Endothelial cell of umbilical vein (primary cell): Measurements from ENCODE around the gene RPL18A. TPM values are rescaled to one million over a fixed set of nuclear protein-coding genes. Genes with fewer than 3 reads are reported as not detected.
A peak's percentile ranks its signal among the peaks of the same experiment; 100 is the strongest.

Experiments
- BruUV-seq: library from RNA; stranded (reverse); fragments of 400-500 nt; replicated peaks from 2 replicates; lab custom pipeline; 2021; lab: Mats Ljungman, UMichigan
- CTCF ChIA-PET: fragments of 300-600, 350-600 bp; sonication (Branson Sonifier 250); formaldehyde crosslinking; loops from one replicate; lab custom pipeline; 2021; ENCODE audit warnings: antibody characterized with exemption, inconsistent platforms; lab: Charles Lee
- POLR2A ChIA-PET: fragments of 300-600, 350-600 bp; sonication (Branson Sonifier 250); formaldehyde crosslinking; loops from one replicate; lab custom pipeline; 2021; ENCODE audit warnings: antibody characterized with exemption, inconsistent platforms; lab: Charles Lee
- DNase-seq: peaks from one replicate; pipeline ENCODE4 v3.0.0-alpha.2; 2011; ENCODE audit warnings: low read depth, low spot score
- FAIRE-seq: peaks from 2 replicates; lab custom pipeline; 2011; peaks lifted over from hg19 to GRCh38; lab: Jason Lieb, UNC
- H2AFZ ChIP-seq: 2 replicates; pipeline ENCODE4 v1.6.0; 2012; ENCODE audit warnings: low read depth, low read length, control low read depth, inconsistent platforms
- H3K27ac ChIP-seq: 2 replicates; pipeline ENCODE4 v1.5.1; 2011; ENCODE audit warnings: low read depth, mild to moderate bottlenecking, control low read depth, low read length, moderate library complexity; ENCODE audit not compliant: insufficient read depth
- H3K27me3 ChIP-seq, 2 experiments: 2 replicates each; pipeline versions ENCODE4 v1.6.0 to v1.6.1; 2011; ENCODE audit warnings: low read length in 2 of 2, mixed read lengths in 1 of 2; ENCODE audit not compliant: control insufficient read depth in 2 of 2, insufficient read depth in 2 of 2
- H3K36me3 ChIP-seq, 2 experiments: 2 replicates in 1 of 2; 3 replicates in 1 of 2; pipeline ENCODE4 v1.5.1; 2011; ENCODE audit warnings: low read length in 2 of 2, mild to moderate bottlenecking in 1 of 2, moderate library complexity in 1 of 2; ENCODE audit not compliant: control insufficient read depth in 2 of 2, insufficient read depth in 2 of 2; ENCODE audit errors: extremely low read depth in 1 of 2
- H3K4me1 ChIP-seq: 3 replicates; pipeline ENCODE4 v1.5.1; 2011; ENCODE audit warnings: mild to moderate bottlenecking, low read length; ENCODE audit not compliant: control insufficient read depth, insufficient read depth; ENCODE audit errors: extremely low read depth
- H3K4me2 ChIP-seq: 2 replicates; pipeline ENCODE4 v1.6.1; 2011; ENCODE audit warnings: low read length, control low read depth, mixed read lengths; ENCODE audit not compliant: insufficient read depth
- H3K4me3 ChIP-seq, 3 experiments: fragments of 200-600 bp in 1 of 3; sonication (generic), shearing (Covaris generic) in 1 of 3; replicated peaks in 1 of 3; 2 replicates each; pipeline ENCODE4 v1.5.1; 2011 to 2016; ENCODE audit warnings: control low read depth in 3 of 3, low read length in 3 of 3, mild to moderate bottlenecking in 2 of 3, inconsistent platforms in 1 of 3, low read depth in 1 of 3, moderate library complexity in 1 of 3; ENCODE audit not compliant: insufficient read depth in 1 of 3
- H3K79me2 ChIP-seq: 2 replicates; pipeline ENCODE4 v1.6.0; 2012; ENCODE audit warnings: low read length, inconsistent platforms; ENCODE audit not compliant: control insufficient read depth, insufficient read depth
- H3K9ac ChIP-seq: replicated peaks from 2 replicates; pipeline ENCODE3; 2011; ENCODE audit warnings: low read length, control low read depth; ENCODE audit not compliant: insufficient read depth; ENCODE audit errors: extremely low read depth
- H3K9me1 ChIP-seq: replicated peaks from 3 replicates; pipeline ENCODE4 v1.6.0; 2011; ENCODE audit warnings: mild to moderate bottlenecking, low read length; ENCODE audit not compliant: control insufficient read depth, insufficient read depth; ENCODE audit errors: extremely low read depth
- H3K9me3 ChIP-seq: replicated peaks from 2 replicates; pipeline ENCODE4 v1.5.1; 2012; ENCODE audit warnings: low read length, inconsistent platforms; ENCODE audit not compliant: control insufficient read depth, insufficient read depth
- H4K20me1 ChIP-seq: replicated peaks from 2 replicates; pipeline ENCODE3; 2011; ENCODE audit warnings: mild to moderate bottlenecking, low read length; ENCODE audit not compliant: control insufficient read depth, insufficient read depth; ENCODE audit errors: extremely low read depth
- EZH2 ChIP-seq: IDR thresholded peaks from 2 replicates; pipeline ENCODE4 v1.6.1; 2012; ENCODE audit warnings: borderline replicate concordance, low read depth, mild to moderate bottlenecking, moderate library complexity, low read length, inconsistent platforms; ENCODE audit not compliant: severe bottlenecking
- FOS ChIP-seq: IDR thresholded peaks from 2 replicates; pipeline ENCODE4 v1.6.1; 2011; ENCODE audit warnings: mild to moderate bottlenecking, low read length, moderate library complexity, borderline replicate concordance; ENCODE audit not compliant: insufficient read depth
- JUN ChIP-seq: IDR thresholded peaks from 2 replicates; pipeline ENCODE4 v1.6.1; 2011; ENCODE audit warnings: borderline replicate concordance, low read depth; ENCODE audit not compliant: insufficient read length, insufficient read depth
- MAX ChIP-seq: IDR thresholded peaks from 2 replicates; pipeline ENCODE4 v1.6.1; 2011; ENCODE audit not compliant: insufficient read depth, insufficient read length
- POLR2AphosphoS5 ChIP-seq: IDR thresholded peaks from 2 replicates; pipeline ENCODE4 v1.6.1; 2012; ENCODE audit warnings: low read depth, mild to moderate bottlenecking, control low read depth, low read length, moderate library complexity; ENCODE audit not compliant: insufficient read depth
- dilution Hi-C: fragments of 300-500 bp; cut with MboI; formaldehyde crosslinking; loops from one replicate; pipeline ENCODE4 v1.15.0; 2019; ENCODE audit warnings: low sequenced_read_pairs; ENCODE audit not compliant: extremely low pct_ligation_motif_present
- intact Hi-C: fragments of 100-400 bp; cut with micrococcal nuclease; formaldehyde crosslinking; loops from one replicate; pipeline ENCODE4 v1.10.0; 2022
- polyA plus RNA-seq, 4 experiments: library from polyadenylated mRNA; depleted of rRNA in 3 of 4; stranded (reverse) in 3 of 4; unstranded in 1 of 4; fragments of >200 nt; gene quantifications; 2 replicates each; pipeline versions ENCODE4 v1.2.1 to v1.2.3, GENCODE V29; 2011 to 2012; ENCODE audit warnings: missing spikeins in 1 of 4
- total RNA-seq: library from RNA; stranded (reverse); gene quantifications from 2 replicates; pipeline ENCODE4 v1.2.3, GENCODE V29; 2021

RPL18A gene
- total and polyA plus RNA-seq, 2 donors (not counting 3 experiments of a cell fraction or from before 2014, with no cell fraction given) = 1,970 to 2,869 TPM

GRCh38 chr19:17872251-17873001, 12.7 kb downstream of the RPL18A start:
- ChIA-PET CTCF (interaction anchor here (1.0 to 5.0 kb wide), 5 partner anchors 10 to 123 kb away, joined by 4 to 118 read pairs (median 4); partner anchors contain the start of genes CCDC124 and RPL18A), POLR2A (interaction anchor here (2.8 kb wide), 1 partner anchor 13 kb away, joined by 13 read pairs; the partner anchor contains the start of gene RPL18A)
- Histone ChIP-seq H3K36me3 (no peaks in the 10 kb centered on the region), H3K9ac (no peak overlapping the region), H4K20me1 (no peaks in the 10 kb centered on the region), H2AFZ (no peak overlapping the region), H3K79me2 (no peaks in the 10 kb centered on the region), H3K4me1 (no peaks in the 10 kb centered on the region), H3K4me2 (no peak overlapping the region), H3K4me3 (no peak overlapping the region), H3K9me3 (no peaks in the 10 kb centered on the region), H3K9me1 (no peaks in the 10 kb centered on the region), H3K27ac (no peak overlapping the region), H3K27me3 (peaks cover 41 to 52% of the 10 kb centered on the region in 2 experiments)
- BruUV-seq = no TSS peak
- no peak for TF ChIP-seq JUN
- no peak for TF ChIP-seq FOS
- TF ChIP-seq MAX = no peak
- peak; percentile 92 for TF ChIP-seq EZH2
- TF ChIP-seq POLR2AphosphoS5 = no peak
- FAIRE-seq (no peak), DNase-seq (no peak)
- dilution Hi-C loops (no loop called here), intact Hi-C loops (no loop called here)
